Hematopoietic multipotent progenitor cell treated with erythropoietin and hydrocortisone succinate and interleukin-3 and kit ligand, for 4 days (in vitro differentiated cells): Measurements from ENCODE around the gene RINT1.
"Not testable (repeated sequence)": the region's sequence is repeated elsewhere in the genome, so short reads cannot be mapped to it uniquely, and the experiment has no call there.

Experiments used
- DNase-seq: peaks from one replicate; pipeline ENCODE4 v3.0.0-alpha.2; 2015

Gene RINT1

DNA sequence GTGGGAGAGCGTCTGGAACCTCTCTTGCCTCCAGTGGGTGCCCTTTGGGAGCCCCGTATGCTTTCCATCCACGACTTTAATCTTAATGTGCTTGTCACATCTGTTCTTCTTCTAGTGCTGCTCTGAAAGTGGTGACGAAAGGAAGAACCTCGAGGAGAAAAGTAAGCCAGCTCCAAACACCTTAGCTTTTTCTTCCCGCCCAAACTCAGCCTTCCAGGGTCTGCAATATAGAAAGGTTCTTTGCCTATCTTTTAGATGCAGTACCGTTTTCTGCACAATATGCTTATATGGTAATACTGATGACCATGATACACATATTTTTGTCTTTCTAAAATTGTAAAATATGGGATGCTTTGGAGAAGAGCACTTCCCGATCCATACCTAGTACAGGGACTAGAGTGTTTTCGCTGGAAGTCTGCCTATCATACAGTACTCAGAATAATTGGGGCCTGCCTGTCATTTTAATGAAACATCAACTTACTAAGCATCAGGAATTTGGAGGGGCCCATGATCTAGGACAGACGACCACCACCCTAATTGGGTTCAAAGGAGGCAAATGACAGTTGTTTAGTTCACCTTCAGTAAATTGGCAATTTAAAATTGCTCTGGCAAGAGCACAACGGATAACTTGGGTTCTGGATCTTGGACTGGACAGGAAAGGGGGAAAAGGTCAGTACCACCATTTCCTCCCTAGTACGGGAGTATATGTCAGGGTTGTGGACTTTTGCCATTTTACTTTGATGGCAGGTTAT, 884 bp downstream of the RINT1 start:
- DNase-seq = peak; percentile 21

DNA sequence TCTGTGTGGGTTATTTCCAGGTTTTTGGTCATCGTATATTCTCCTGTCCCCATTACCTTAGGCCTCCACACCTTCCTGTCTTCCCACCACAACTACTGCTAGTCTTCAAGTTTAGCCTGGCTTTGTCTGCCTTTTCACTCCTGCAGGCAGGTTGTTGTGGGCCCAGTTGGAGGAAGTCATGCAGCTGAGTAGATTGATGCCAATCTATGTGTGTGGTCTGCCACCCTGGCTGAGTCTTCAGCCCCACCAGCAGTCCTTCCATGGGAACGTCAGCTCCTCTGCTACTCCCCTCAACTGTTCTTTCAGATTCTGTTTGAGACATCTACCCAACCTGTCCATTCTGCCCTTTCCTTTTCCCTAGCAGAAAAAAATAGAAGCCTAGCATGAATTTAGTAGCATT, 6.3 kb downstream of the RINT1 start:
- peak; percentile 83 for DNase-seq

- no peak for DNase-seq
These were observed 27.9 kb downstream of the RINT1 start for GRCh38 chr7:105559926-105560325.

GRCh38 chr7:105565190-105565589, 33.2 kb downstream of the RINT1 start:
- no peak for DNase-seq

GRCh38 chr7:105567024-105567423, 35.0 kb downstream of the RINT1 start:
- no peak for DNase-seq

DNA sequence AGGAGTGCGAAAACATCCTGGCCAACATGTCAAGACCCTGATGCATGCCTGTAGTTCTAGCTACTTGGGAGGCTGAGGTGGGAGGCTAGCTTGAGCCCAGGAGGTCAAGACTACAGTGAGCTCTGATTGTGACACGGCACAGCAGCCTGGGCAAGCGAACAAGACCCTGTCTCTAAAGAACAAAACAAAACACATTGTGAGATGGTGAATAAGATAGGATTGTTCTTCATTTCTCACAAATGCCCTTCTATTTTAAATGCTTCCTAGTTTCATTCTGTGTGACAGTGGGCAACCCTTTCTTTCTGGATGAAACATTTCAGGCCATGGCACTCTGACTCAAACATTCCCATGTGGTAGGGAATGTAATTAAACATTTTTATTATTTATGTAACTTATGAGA, 35.8 kb downstream of the RINT1 start:
- DNase-seq = no peak

- DNase-seq = no peak
These were observed 39.9 kb downstream of the RINT1 start for GRCh38 chr7:105571891-105572290.

DNA sequence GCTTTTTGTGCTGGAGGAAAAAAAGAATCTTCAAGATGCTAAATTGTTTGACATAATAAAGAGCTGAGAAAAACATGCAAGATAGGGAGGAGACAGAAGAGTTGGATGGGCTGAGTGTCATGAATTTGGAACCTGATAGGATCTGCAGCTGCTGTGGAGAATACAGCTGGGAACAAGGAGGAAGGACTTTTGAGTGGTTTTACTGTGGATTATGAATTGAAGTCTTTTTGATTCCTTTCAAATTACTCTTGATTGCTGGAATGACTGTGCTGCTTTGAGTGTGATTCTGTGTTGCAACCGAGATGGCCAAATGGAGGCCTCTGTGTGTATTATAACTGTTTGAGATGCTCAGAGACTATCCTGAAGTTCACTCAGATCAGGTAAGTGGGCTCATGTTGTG, 45.2 kb downstream of the RINT1 start:
- DNase-seq = no peak

- no peak for DNase-seq
These were observed 46.5 kb downstream of the RINT1 start for GRCh38 chr7:105578496-105578895.

GRCh38 chr7:105580022-105580740, 48.2 kb downstream of the RINT1 start:
- DNase-seq = peak; percentile 19

DNA sequence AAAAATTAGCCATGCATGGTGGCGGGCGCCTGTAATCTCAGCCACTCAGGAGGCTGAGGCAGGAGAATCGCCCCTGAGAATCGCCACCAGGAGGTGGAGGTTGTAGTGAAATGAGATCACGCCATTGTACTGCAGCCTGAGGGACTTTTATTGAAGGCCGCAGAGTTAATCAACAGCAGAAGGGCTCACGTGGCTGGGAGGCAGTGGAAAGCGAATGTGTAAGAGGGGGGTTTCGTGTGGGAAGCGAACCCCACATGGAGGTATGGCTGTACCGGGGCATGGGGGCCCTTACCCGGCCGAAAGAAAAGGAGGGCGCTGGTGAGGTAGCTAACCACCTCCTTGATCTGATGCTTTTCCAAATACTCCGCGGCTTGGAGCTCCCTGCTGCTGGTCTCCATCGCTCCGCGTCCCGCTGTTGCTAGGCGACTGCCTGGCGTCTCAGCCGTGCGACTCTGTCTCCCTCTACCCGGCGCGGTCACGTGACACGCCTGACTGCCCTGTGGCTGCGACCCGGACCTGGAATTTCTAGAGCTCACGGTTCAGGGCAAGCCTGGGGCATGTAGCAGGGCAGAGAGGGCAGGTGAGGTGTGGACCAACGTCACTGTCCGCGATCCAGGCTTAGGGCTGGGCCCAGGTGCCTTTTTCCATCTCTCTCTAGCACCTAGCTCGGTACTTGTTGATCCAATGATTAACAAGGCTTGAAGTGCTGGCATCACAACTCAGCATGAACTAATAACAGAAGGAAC, 49.2 kb downstream of the RINT1 start, which contains the start of gene EFCAB10:
EFCAB10 (minus strand) TSS at position 428 of the 746 bp plus-strand sequence; CDS start at position 398, 30 bp downstream.
- peak; percentile 77 for DNase-seq

GRCh38 chr7:105583061-105583460, 51.1 kb downstream of the RINT1 start:
- no peak for DNase-seq

DNA sequence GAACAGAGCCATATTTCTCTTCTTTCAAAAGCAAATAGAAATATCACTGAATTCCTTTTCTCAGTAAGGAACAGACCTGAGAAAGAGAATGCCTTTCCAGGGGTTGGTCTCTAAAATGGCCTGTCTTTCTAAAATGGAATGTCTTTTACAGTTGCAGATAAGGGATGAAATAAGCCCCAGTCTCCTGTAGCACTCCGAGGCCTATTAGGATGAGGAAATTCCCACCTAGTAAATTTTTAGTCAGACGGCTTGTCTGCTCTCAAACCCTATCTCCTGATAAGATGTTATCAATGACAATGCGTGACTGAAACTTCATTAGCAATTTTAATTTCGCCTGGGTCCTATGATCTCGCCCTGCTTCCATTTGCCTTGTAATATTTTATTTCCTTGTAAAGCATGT, 52.2 kb downstream of the RINT1 start:
- DNase-seq = no peak

- peak; percentile 59 for DNase-seq
These were observed 54.0 kb downstream of the RINT1 start for GRCh38 chr7:105585850-105586500.

DNA sequence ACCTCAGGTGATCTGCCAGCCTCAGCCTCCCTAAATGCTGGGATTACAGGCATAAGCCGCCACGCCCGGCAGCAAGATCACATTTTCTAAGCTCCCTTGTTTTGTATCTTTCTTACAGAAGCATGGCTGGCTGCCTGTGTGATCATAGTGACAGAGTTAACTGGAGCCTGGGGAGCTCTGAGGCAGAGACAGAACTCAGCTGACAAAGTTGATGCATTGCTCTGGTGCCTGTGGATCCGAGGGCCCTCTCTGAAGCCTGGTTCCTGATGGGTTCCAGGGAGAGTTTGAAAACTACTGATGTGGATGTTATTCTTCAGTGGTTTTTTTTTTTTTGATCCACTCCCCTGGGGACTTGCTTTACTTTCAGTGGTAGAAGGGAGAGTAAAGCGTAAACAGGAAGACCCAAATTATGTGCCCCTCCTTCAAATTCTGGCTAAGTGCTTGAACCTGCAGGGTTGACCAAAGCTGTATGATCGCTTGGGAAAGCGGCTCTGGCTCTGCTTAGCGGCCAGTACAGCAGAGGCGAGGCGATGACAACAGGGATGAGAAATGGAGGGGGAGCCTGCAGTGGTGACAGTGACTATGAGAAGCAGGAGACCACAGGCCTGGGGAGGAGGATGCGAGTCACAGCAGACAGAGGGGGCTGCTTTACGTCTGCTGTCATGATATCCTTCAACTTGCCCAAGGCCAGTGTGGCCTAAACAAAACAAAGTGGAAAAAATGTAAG, 56.1 kb downstream of the RINT1 start:
- no peak for DNase-seq

DNA sequence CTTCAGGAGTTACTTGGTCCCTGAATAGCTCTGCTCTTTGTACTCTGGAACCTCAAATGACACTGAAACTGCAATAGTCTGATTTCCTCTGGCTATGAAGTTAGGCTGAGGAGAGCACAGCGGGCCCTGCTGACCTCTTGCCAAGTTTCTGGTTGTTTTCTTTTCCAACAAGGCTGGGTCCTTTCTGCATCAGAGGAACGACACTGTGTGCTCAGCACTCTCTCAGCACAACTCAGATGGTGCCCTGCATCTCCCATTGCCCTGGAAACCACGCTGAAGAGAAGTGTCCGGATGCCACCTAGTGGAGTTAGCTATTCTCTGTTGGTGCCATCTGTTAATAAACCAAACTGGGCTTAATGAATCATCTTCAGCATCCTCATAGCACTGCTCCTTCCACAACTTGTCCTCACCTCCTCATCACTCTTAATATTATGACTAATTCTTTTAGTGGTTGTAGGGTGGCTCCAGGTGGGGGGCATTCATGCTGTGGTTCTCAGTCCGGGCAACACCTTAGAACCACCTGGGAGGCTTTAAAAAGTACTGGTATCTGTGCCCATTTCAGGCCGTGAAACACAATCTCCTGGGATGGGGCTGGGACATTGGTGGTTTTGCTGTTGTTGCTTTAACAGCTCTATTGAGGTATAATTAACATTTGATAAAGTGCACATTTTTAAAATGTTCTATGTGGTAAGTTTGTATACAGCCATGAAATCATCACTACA, 57.5 kb downstream of the RINT1 start:
- peak; percentile 88 for DNase-seq

GRCh38 chr7:105590793-105591192, 58.8 kb downstream of the RINT1 start:
- DNase-seq = no peak

GRCh38 chr7:105591522-105591921, 59.5 kb downstream of the RINT1 start:
- DNase-seq = no peak

DNA sequence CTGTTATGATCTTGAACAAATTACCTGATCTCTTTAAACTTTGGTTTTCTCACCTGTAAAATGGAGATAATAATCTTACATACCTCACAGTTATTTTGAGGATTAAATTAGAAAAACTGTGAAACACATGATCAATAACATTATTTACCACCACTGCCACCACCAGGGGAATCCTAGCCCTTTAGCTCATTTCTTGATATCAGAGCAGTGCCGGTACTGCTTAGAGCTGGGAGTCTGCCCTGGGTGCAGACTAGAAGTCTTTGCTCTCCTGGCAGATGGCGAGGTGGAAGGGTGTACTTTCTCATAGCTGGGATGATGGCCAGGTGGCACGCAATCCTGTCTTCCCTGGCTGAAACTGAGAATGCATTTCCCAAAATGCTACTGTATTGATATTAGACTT, 62.0 kb downstream of the RINT1 start:
- DNase-seq = no peak

- DNase-seq = no peak
These were observed 64.9 kb downstream of the RINT1 start for GRCh38 chr7:105596866-105597265.

DNA sequence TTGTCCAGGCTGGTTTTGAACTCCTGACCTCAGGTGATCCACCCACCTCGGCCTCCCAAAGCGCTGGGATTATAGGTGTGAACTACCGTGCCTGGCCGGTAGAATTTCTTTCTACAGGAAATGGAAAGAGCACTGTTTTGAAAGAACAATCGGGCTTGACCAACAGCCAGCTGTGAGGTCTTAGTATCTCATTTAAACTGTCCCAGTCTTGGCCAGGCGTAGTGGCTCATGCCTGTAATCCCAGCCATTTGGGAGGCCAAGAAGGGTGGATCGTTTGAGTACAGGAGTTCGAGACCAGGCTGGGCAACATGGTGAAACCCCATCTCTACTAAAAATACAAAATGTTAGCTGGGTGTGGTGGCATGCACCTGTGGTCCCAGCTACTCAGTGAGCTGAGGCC, 67.1 kb downstream of the RINT1 start:
- DNase-seq = not testable (repeated sequence)

- no peak for DNase-seq
These were observed 67.5 kb downstream of the RINT1 start for GRCh38 chr7:105599551-105599950.
